Endothelial cell of umbilical vein (primary cell): Measurements from ENCODE around the gene LONP1. TPM values are rescaled to one million over a fixed set of nuclear protein-coding genes. Genes with fewer than 3 reads are reported as not detected.

Experiments used
- BruUV-seq: library from RNA; stranded (reverse); fragments of 400-500 nt; replicated peaks from 2 replicates; lab custom pipeline; 2021; lab: Mats Ljungman, UMichigan
- CTCF ChIA-PET: fragments of 300-600, 350-600 bp; sonication (Branson Sonifier 250); formaldehyde crosslinking; loops from one replicate; lab custom pipeline; 2021; ENCODE audit warnings: antibody characterized with exemption, inconsistent platforms; lab: Charles Lee
- POLR2A ChIA-PET: fragments of 300-600, 350-600 bp; sonication (Branson Sonifier 250); formaldehyde crosslinking; loops from one replicate; lab custom pipeline; 2021; ENCODE audit warnings: antibody characterized with exemption, inconsistent platforms; lab: Charles Lee
- DNase-seq: peaks from one replicate; pipeline ENCODE4 v3.0.0-alpha.2; 2011; ENCODE audit warnings: low read depth, low spot score
- FAIRE-seq: peaks from 2 replicates; lab custom pipeline; 2011; peaks lifted over from hg19 to GRCh38; lab: Jason Lieb, UNC
- H2AFZ ChIP-seq: 2 replicates; pipeline ENCODE4 v1.6.0; 2012; ENCODE audit warnings: low read depth, low read length, control low read depth, inconsistent platforms
- H3K27ac ChIP-seq: 2 replicates; pipeline ENCODE4 v1.5.1; 2011; ENCODE audit warnings: low read depth, mild to moderate bottlenecking, control low read depth, low read length, moderate library complexity; ENCODE audit not compliant: insufficient read depth
- H3K27me3 ChIP-seq, 2 experiments: 2 replicates each; pipeline versions ENCODE4 v1.6.0 to v1.6.1; 2011; ENCODE audit warnings: low read length in 2 of 2, mixed read lengths in 1 of 2; ENCODE audit not compliant: control insufficient read depth in 2 of 2, insufficient read depth in 2 of 2
- H3K36me3 ChIP-seq, 2 experiments: 2 replicates in 1 of 2; 3 replicates in 1 of 2; pipeline ENCODE4 v1.5.1; 2011; ENCODE audit warnings: low read length in 2 of 2, mild to moderate bottlenecking in 1 of 2, moderate library complexity in 1 of 2; ENCODE audit not compliant: control insufficient read depth in 2 of 2, insufficient read depth in 2 of 2; ENCODE audit errors: extremely low read depth in 1 of 2
- H3K4me1 ChIP-seq: 3 replicates; pipeline ENCODE4 v1.5.1; 2011; ENCODE audit warnings: mild to moderate bottlenecking, low read length; ENCODE audit not compliant: control insufficient read depth, insufficient read depth; ENCODE audit errors: extremely low read depth
- H3K4me2 ChIP-seq: 2 replicates; pipeline ENCODE4 v1.6.1; 2011; ENCODE audit warnings: low read length, control low read depth, mixed read lengths; ENCODE audit not compliant: insufficient read depth
- H3K4me3 ChIP-seq, 3 experiments: fragments of 200-600 bp in 1 of 3; sonication (generic), shearing (Covaris generic) in 1 of 3; replicated peaks in 1 of 3; 2 replicates each; pipeline ENCODE4 v1.5.1; 2011 to 2016; ENCODE audit warnings: control low read depth in 3 of 3, low read length in 3 of 3, mild to moderate bottlenecking in 2 of 3, inconsistent platforms in 1 of 3, low read depth in 1 of 3, moderate library complexity in 1 of 3; ENCODE audit not compliant: insufficient read depth in 1 of 3
- H3K79me2 ChIP-seq: 2 replicates; pipeline ENCODE4 v1.6.0; 2012; ENCODE audit warnings: low read length, inconsistent platforms; ENCODE audit not compliant: control insufficient read depth, insufficient read depth
- H3K9ac ChIP-seq: replicated peaks from 2 replicates; pipeline ENCODE3; 2011; ENCODE audit warnings: low read length, control low read depth; ENCODE audit not compliant: insufficient read depth; ENCODE audit errors: extremely low read depth
- H3K9me1 ChIP-seq: replicated peaks from 3 replicates; pipeline ENCODE4 v1.6.0; 2011; ENCODE audit warnings: mild to moderate bottlenecking, low read length; ENCODE audit not compliant: control insufficient read depth, insufficient read depth; ENCODE audit errors: extremely low read depth
- H3K9me3 ChIP-seq: replicated peaks from 2 replicates; pipeline ENCODE4 v1.5.1; 2012; ENCODE audit warnings: low read length, inconsistent platforms; ENCODE audit not compliant: control insufficient read depth, insufficient read depth
- H4K20me1 ChIP-seq: replicated peaks from 2 replicates; pipeline ENCODE3; 2011; ENCODE audit warnings: mild to moderate bottlenecking, low read length; ENCODE audit not compliant: control insufficient read depth, insufficient read depth; ENCODE audit errors: extremely low read depth
- GATA2 ChIP-seq: IDR thresholded peaks from 2 replicates; pipeline ENCODE4 v1.7.0; 2011; ENCODE audit warnings: low read depth, mild to moderate bottlenecking, moderate library complexity, mixed read lengths, low read length; ENCODE audit not compliant: insufficient read length, insufficient read depth
- MAX ChIP-seq: IDR thresholded peaks from 2 replicates; pipeline ENCODE4 v1.6.1; 2011; ENCODE audit not compliant: insufficient read depth, insufficient read length
- MYC ChIP-seq: IDR thresholded peaks from one replicate; pipeline ENCODE4 v1.6.1; 2011; ENCODE audit warnings: mild to moderate bottlenecking, low read depth, low read length
- POLR2A ChIP-seq: IDR thresholded peaks from 2 replicates; pipeline ENCODE4 v1.6.1; 2012; ENCODE audit warnings: low read depth, mild to moderate bottlenecking, control low read depth, low read length
- POLR2AphosphoS5 ChIP-seq: IDR thresholded peaks from 2 replicates; pipeline ENCODE4 v1.6.1; 2012; ENCODE audit warnings: low read depth, mild to moderate bottlenecking, control low read depth, low read length, moderate library complexity; ENCODE audit not compliant: insufficient read depth
- dilution Hi-C: fragments of 300-500 bp; cut with MboI; formaldehyde crosslinking; loops from one replicate; pipeline ENCODE4 v1.15.0; 2019; ENCODE audit warnings: low sequenced_read_pairs; ENCODE audit not compliant: extremely low pct_ligation_motif_present
- intact Hi-C: fragments of 100-400 bp; cut with micrococcal nuclease; formaldehyde crosslinking; loops from one replicate; pipeline ENCODE4 v1.10.0; 2022
- polyA plus RNA-seq, 4 experiments: library from polyadenylated mRNA; depleted of rRNA in 3 of 4; stranded (reverse) in 3 of 4; unstranded in 1 of 4; fragments of >200 nt; gene quantifications; 2 replicates each; pipeline versions ENCODE4 v1.2.1 to v1.2.3, GENCODE V29; 2011 to 2012; ENCODE audit warnings: missing spikeins in 1 of 4
- total RNA-seq: library from RNA; stranded (reverse); gene quantifications from 2 replicates; pipeline ENCODE4 v1.2.3, GENCODE V29; 2021

Gene LONP1
- total and polyA plus RNA-seq, 2 donors (not counting 3 experiments of a cell fraction or from before 2014, with no cell fraction given), result 70.0 to 95.7 TPM

GRCh38 chr19:5694167-5694955 is 25.6 kb downstream of the LONP1 start:
- H3K9ac ChIP-seq, result no peak overlapping the region
- DNase-seq (no peak), FAIRE-seq (no peak)
- H3K9me1 ChIP-seq, result no peaks in the 10 kb centered on the region
- H3K4me1 ChIP-seq, result peaks cover 8% of the 10 kb centered on the region
- intact Hi-C loops, result no loop called here
- no TSS peak for BruUV-seq
- H3K27me3 ChIP-seq, result no peaks in the 10 kb centered on the region
- H3K4me3 ChIP-seq, result no peak overlapping the region
- no peak overlapping the region for H3K27ac ChIP-seq
- dilution Hi-C loops, result no loop called here
- no peak overlapping the region for H3K4me2 ChIP-seq
- TF ChIP-seq POLR2AphosphoS5 (peak; percentile 17), MYC (no peak), POLR2A (no peak), MAX (no peak)
- H3K79me2 ChIP-seq, result peaks cover 52% of the 10 kb centered on the region
- no peak overlapping the region for H2AFZ ChIP-seq
- no peaks in the 10 kb centered on the region for H4K20me1 ChIP-seq
- H3K36me3 ChIP-seq, result peaks cover 11 to 50% of the 10 kb centered on the region in 2 experiments
- H3K9me3 ChIP-seq, result no peaks in the 10 kb centered on the region
- POLR2A ChIA-PET, result no interaction called here
- CTCF ChIA-PET, result no interaction called here

DNA sequence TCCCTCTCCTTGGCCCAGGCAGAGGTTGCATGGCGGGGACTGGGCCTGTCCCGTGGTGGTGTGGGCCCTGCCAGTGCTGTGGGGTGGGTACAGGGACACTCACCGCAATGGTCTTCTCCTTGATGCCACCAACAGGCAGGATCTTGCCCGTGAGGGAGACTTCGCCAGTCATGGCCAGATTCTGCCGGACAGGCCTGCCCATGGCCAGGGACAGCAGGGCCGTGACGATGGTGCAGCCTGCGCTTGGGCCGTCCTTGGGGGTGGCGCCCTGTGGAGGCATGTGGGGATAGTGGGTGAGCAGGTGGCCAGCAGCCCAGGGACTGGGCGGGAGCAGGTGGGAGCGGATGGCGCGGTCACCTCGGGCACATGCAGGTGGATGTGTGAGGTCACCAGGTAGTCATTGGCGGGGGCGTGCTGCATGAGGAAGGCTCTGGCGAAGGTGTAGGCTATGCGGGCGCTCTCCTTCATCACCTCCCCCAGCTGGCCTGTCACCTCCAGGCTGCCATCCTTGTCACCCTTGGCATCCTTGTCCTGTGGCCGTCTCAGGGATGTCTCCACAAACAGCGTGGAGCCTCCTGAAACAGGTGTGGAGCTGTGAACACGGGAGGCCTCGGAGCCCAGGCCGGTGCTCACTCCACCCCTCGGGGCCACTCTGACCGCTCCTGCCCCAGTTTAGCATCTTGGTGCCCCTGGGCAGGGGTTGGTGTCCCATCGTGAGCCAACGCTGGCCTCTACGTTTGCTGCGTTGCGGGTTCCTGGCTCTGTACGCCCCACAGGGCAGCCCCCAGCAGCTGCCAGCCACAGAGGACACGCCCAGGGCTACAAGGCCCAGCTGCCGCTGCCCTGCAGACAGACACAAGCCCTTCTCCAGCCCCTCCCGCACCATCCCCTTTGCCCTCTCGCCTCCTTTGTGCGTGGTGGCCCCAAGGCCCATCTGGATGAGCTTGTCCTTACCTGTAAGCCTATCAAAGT is 26.5 kb downstream of the LONP1 start:
- Histone ChIP-seq H3K9me1 (no peaks in the 10 kb centered on the region), H4K20me1 (no peaks in the 10 kb centered on the region), H3K27me3 (no peaks in the 10 kb centered on the region), H3K4me1 (peaks cover 8% of the 10 kb centered on the region), H3K36me3 (peaks cover 8 to 45% of the 10 kb centered on the region in 2 experiments), H3K4me3 (no peak overlapping the region), H3K79me2 (peaks cover 52% of the 10 kb centered on the region), H3K4me2 (no peak overlapping the region), H3K9me3 (no peaks in the 10 kb centered on the region), H3K27ac (no peak overlapping the region), H2AFZ (no peak overlapping the region), H3K9ac (no peak overlapping the region)
- CTCF ChIA-PET, result no interaction called here
- DNase-seq (no peak), FAIRE-seq (no peak)
- dilution Hi-C loops, result no loop called here
- intact Hi-C loops, result no loop called here
- POLR2A ChIA-PET, result no interaction called here
- TF ChIP-seq POLR2A (peak; percentile 45), MYC (no peak), GATA2 (no peak)
- BruUV-seq, result no TSS peak
